Suppressor macrophage (primary cell): ENCODE results near the gene ANAPC16.
"Not testable (repeated sequence)": the region's sequence is repeated elsewhere in the genome, so short reads cannot be mapped to it uniquely, and the experiment has no call there.

Experiments
- DNase-seq, 4 experiments: peaks; one replicate each; pipeline ENCODE4 v3.0.0-alpha.2; 2020 to 2022

The ANAPC16 gene

GRCh38 chr10:72244573-72245038, 28.8 kb downstream of the ANAPC16 start:
- DNase-seq = no peak

- DNase-seq = peak; percentile 53 to 71 (median 65)
Observed at GRCh38 chr10:72245949-72246525, 30.2 kb downstream of the ANAPC16 start.

GRCh38 chr10:72248468-72249151, 32.8 kb downstream of the ANAPC16 start:
- peak in 3 of 4 experiments; percentile 22 to 42 (median 41) for DNase-seq

GRCh38 chr10:72249176-72249862, 33.5 kb downstream of the ANAPC16 start:
- DNase-seq = not testable (repeated sequence)

GRCh38 chr10:72250666-72251065, 34.9 kb downstream of the ANAPC16 start:
- DNase-seq = no peak

- DNase-seq = no peak
Observed at GRCh38 chr10:72251635-72252034, 35.8 kb downstream of the ANAPC16 start.

GRCh38 chr10:72252972-72253371, 37.2 kb downstream of the ANAPC16 start:
- no peak for DNase-seq

- no peak for DNase-seq
Observed at GRCh38 chr10:72253578-72253977, 37.8 kb downstream of the ANAPC16 start.

- peak; percentile 73 to 85 (median 84) for DNase-seq
Observed at GRCh38 chr10:72254813-72255568, 39.2 kb downstream of the ANAPC16 start.

- no peak for DNase-seq
Observed at GRCh38 chr10:72255977-72256729, 40.3 kb downstream of the ANAPC16 start.

GRCh38 chr10:72257051-72257892, 41.5 kb downstream of the ANAPC16 start:
- peak; percentile 89 to 97 (median 91) for DNase-seq

- no peak for DNase-seq
Observed at GRCh38 chr10:72258617-72259016, 42.8 kb downstream of the ANAPC16 start.

GRCh38 chr10:72259491-72260238, 43.9 kb downstream of the ANAPC16 start:
- DNase-seq = peak; percentile 48 to 68 (median 64)

- DNase-seq = peak; percentile 76 to 81 (median 78)
Observed at GRCh38 chr10:72260239-72260975, 44.6 kb downstream of the ANAPC16 start.

- DNase-seq = peak in 3 of 4 experiments; percentile 27 to 44 (median 29)
Observed at GRCh38 chr10:72260976-72261783, 45.4 kb downstream of the ANAPC16 start.

GRCh38 chr10:72261784-72262404, 46.1 kb downstream of the ANAPC16 start:
- DNase-seq = no peak

- no peak for DNase-seq
Observed at GRCh38 chr10:72263613-72264241, 47.9 kb downstream of the ANAPC16 start.

- no peak for DNase-seq
Observed at GRCh38 chr10:72264536-72264935, 48.7 kb downstream of the ANAPC16 start.
